HG03432 (cell line): ENCODE measurements around the gene HMX3.

ENCODE experiments used
- ATAC-seq: cut with Tn5 transposase; IDR thresholded peaks from one replicate; pipeline ENCODE4 v1.9.1; 2021; ENCODE audit warnings: mild to moderate bottlenecking, moderate library complexity; ENCODE audit not compliant: unreplicated experiment

Gene HMX3

GRCh38 chr10:123134343-123134914 is 1.3 kb upstream of the HMX3 start:
- no peak for ATAC-seq

GRCh38 chr10:123134915-123135414 is 805 bp upstream of the HMX3 start:
- ATAC-seq = peak; percentile 2

- no peak for ATAC-seq
Measured at GRCh38 chr10:123136221-123136805, 543 bp downstream of the HMX3 start.

- no peak for ATAC-seq
Measured at GRCh38 chr10:123136806-123137642, 1.3 kb downstream of the HMX3 start.

GRCh38 chr10:123139165-123139520 is 3.4 kb downstream of the HMX3 start:
- no peak for ATAC-seq

GRCh38 chr10:123139521-123140163 is 3.9 kb downstream of the HMX3 start:
- no peak for ATAC-seq

GRCh38 chr10:123140164-123140982 is 4.6 kb downstream of the HMX3 start:
- ATAC-seq = peak; percentile 29

GRCh38 chr10:123140983-123141390 is 5.2 kb downstream of the HMX3 start:
- ATAC-seq = no peak

GRCh38 chr10:123141791-123142700 is 6.3 kb downstream of the HMX3 start:
- no peak for ATAC-seq

GRCh38 chr10:123142701-123143161 is 7.0 kb downstream of the HMX3 start:
- no peak for ATAC-seq

- no peak for ATAC-seq
Measured at GRCh38 chr10:123143162-123143824, 7.5 kb downstream of the HMX3 start.

GRCh38 chr10:123143825-123144168 is 8.0 kb downstream of the HMX3 start:
- no peak for ATAC-seq

- no peak for ATAC-seq
Measured at GRCh38 chr10:123144697-123145541, 9.1 kb downstream of the HMX3 start.

- ATAC-seq = no peak
Measured at GRCh38 chr10:123145542-123146012, 9.8 kb downstream of the HMX3 start.

GRCh38 chr10:123146013-123146893 is 10.5 kb downstream of the HMX3 start:
- ATAC-seq = no peak

- no peak for ATAC-seq
Measured at GRCh38 chr10:123146894-123147634, 11.3 kb downstream of the HMX3 start.
